K562 (cell line): ENCODE measurements around the gene FAM131C.

Experiments
- BACH1 ChIP-seq: fragments of 200-800 bp; sonication (Bioruptor generic); IDR thresholded peaks from 2 replicates; pipeline ENCODE4 v1.6.1; 2016; ENCODE audit warnings: missing genetic modification characterization, missing compliant biosample characterization
- BRCA1 ChIP-seq, 2 experiments: fragments of 450-650 bp in 1 of 2; sonication (generic) in 1 of 2; formaldehyde crosslinking in 1 of 2; IDR thresholded peaks; 2 replicates each; pipeline versions ENCODE4 v1.5.0 to v1.6.1; 2017 to 2020; ENCODE audit warnings: mild to moderate bottlenecking in 1 of 2, missing genetic modification reagents in 1 of 2
- HEY1 ChIP-seq: fragments of 250-450 bp; sonication (Bioruptor Pico); IDR thresholded peaks from 2 replicates; pipeline ENCODE4 v1.5.0; 2020; ENCODE audit warnings: mild to moderate bottlenecking, moderate library complexity, borderline replicate concordance
- IRF2 ChIP-seq: sonication (generic); formaldehyde crosslinking; IDR thresholded peaks from 2 replicates; pipeline ENCODE4 v1.8.1; 2022; ENCODE audit warnings: mild to moderate bottlenecking, missing genetic modification reagents
- MAX ChIP-seq: sonication (generic); formaldehyde crosslinking; IDR thresholded peaks from 2 replicates; pipeline ENCODE4 v1.9.0; 2022; ENCODE audit warnings: mild to moderate bottlenecking, missing genetic modification reagents
- PBX2 ChIP-seq, 2 experiments: IDR thresholded peaks in 1 of 2; conservative IDR thresholded peaks in 1 of 2; 2 replicates each; pipeline ENCODE4 v1.6.1; 2016; ENCODE audit warnings: low read depth in 2 of 2, mild to moderate bottlenecking in 1 of 2, missing compliant biosample characterization in 1 of 2, missing genetic modification characterization in 1 of 2, moderate library complexity in 1 of 2
- ZNF175 ChIP-seq: fragments of 200-800 bp; sonication (Bioruptor generic); IDR thresholded peaks from 2 replicates; pipeline ENCODE4 v1.6.1; 2016; ENCODE audit warnings: low read depth, mild to moderate bottlenecking, missing genetic modification characterization, missing compliant biosample characterization
- TF ChIP-seq, protein P1 (sequence below), 3 experiments: IDR thresholded peaks in 2 of 3; conservative IDR thresholded peaks in 1 of 3; 2 replicates each; pipeline ENCODE4 v1.5.1; 2011 to 2012; ENCODE audit warnings: low read length in 3 of 3, mild to moderate bottlenecking in 3 of 3, control low read depth in 2 of 3, improper control_type of control experiment in 1 of 3, inconsistent platforms in 1 of 3, low read depth in 1 of 3, mixed read lengths in 1 of 3, moderate library complexity in 1 of 3; ENCODE audit not compliant: insufficient read depth in 2 of 3

DNA sequence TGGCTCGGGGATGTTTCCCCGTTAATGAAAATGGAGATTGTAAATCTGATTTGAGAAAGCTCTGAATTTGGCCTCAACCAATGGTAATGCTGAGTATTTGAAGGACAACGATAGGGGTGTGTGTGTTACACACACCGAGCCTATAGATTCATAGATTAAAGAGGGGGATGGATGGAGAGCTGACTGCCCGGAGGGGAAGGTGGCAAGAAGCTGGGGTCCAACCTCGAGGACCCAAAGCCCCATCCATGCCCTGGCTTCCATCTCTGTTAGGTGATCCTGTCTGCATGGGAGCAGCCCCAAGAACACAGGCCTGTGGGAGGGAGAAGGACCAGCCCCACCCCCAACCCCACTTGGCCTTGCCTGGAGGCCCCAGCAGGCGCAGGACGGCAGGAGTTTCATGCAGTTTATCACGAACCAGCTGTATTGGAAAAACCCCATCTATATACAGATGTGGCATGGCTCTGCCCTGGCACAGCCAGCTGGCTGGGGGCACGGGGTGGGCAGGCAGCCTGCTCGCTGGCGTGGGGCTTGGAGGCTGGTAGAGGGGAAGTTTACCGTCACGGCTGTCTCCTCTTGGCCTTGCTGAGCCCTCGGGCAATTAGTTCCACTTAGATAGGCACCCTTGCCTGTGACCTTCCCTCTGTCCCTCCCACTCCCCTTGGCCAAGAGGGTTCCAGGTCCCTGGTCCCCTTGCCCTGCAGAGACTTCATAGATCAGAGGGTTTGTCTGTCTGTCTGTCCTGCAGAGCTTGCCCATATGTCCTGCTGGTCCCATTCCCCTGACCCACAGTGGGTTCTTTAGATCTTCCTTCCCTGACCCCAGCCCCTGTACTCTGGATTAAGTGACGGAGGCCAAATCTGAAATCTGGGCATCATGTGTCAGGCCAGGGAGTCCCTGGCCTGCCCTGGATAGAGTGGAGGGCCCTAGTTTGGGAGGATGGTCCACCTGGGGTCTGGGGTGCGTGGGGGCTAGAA is 58.7 kb downstream of the FAM131C start:
- no peak for TF ChIP-seq ZNF175
- no peak for TF ChIP-seq IRF2
- TF ChIP-seq PBX2 (CRISPR knock-in tag; IDR thresholded peaks at IDR 0.05; ENCODE audit: low read depth) = no peak
- TF ChIP-seq PBX2 (tag; conservative IDR thresholded peaks at IDR 0.05; ENCODE audit: low read depth) = no peak
- TF ChIP-seq BRCA1 (IDR thresholded peaks at IDR 0.05) = no peak
- TF ChIP-seq BRCA1 (CRISPR knock-in tag; IDR thresholded peaks at IDR 0.05) = no peak
- TF ChIP-seq, protein P1, sequence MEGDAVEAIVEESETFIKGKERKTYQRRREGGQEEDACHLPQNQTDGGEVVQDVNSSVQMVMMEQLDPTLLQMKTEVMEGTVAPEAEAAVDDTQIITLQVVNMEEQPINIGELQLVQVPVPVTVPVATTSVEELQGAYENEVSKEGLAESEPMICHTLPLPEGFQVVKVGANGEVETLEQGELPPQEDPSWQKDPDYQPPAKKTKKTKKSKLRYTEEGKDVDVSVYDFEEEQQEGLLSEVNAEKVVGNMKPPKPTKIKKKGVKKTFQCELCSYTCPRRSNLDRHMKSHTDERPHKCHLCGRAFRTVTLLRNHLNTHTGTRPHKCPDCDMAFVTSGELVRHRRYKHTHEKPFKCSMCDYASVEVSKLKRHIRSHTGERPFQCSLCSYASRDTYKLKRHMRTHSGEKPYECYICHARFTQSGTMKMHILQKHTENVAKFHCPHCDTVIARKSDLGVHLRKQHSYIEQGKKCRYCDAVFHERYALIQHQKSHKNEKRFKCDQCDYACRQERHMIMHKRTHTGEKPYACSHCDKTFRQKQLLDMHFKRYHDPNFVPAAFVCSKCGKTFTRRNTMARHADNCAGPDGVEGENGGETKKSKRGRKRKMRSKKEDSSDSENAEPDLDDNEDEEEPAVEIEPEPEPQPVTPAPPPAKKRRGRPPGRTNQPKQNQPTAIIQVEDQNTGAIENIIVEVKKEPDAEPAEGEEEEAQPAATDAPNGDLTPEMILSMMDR (IDR thresholded peaks at IDR 0.05 in 2 of 3, conservative IDR thresholded peaks at IDR 0.05 in 1 of 3; ENCODE audit: insufficient read depth in 2 of 3, low read depth in 1 of 3, low read length in 3 of 3) = no peak
- TF ChIP-seq HEY1 = no peak
- no peak for TF ChIP-seq BACH1 (tag)
- TF ChIP-seq MAX (CRISPR knock-in tag) = peak; percentile 96
